GM21717 (cell line): ENCODE data around the gene STK4.

ENCODE experiments used
- ATAC-seq: cut with Tn5 transposase; IDR thresholded peaks from one replicate; pipeline ENCODE4 v1.9.1; 2021; ENCODE audit warnings: mild to moderate bottlenecking, moderate library complexity; ENCODE audit not compliant: unreplicated experiment

The STK4 gene

DNA sequence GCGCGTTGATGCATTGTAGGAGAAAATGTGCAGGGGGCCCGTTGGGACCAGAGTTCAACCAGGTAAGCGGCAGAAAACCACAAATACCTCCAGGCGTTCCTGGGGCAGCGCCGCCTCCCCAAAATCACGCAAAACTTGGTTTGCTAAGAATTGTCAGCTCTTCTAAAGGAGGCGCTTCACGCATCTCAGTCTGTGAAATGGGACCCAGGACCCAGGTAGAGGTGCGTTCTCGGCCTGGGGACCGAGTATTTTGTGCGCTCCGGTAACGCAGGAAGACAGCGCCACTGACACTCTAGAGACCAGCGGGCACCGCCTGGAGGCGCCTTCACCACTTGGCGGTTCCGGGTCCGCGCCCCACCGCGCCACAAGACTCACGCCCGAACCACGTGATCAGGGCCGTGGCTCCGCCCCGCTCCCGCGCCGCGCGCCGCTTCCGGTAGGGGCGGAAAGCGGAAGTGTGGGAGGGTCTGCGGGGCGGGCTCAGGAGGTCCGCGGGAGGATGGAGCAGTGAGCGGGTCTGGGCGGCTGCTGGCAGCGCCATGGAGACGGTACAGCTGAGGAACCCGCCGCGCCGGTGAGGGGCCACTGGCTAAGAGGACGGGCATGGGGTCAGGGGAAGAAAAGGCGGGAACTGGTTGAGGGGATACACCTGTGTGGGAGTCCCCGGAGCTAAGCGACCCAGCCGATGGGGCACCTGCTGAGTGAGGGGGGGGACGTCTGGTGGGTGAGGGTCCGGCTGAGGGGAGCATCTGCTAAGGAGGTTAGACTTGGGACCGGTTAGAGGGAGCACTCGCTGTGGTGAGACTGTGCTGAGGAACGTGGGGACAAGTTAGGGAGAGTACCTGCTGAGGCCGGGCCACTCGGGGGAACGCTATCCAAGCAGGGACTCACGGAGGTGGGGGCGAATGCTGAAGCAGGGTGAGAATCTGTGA, at the start of gene STK4:
STK4 (plus strand) TSS at position 483 of the 932 bp plus-strand sequence; CDS start at position 540, 57 bp downstream.
- ATAC-seq: peak; percentile 55

DNA sequence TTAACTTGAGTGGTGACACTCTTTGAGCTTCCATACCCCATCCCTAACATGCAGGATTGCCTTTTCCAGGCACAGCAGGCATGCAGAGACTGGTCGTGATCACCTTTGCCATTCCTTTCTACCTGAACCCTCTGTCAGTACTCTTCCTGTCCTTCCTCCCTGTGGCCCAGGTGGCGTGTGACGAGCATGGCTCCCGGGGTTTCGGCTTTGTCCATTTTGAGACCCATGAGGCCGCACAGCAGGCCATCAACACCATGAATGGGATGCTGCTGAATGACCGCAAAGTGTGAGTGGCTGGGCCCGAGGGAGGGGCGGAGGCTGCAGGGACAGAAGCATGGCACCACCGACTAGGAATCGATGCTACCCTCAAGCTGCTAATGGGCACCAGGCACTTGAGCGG, 49.7 kb upstream of the STK4 start:
- no peak for ATAC-seq

GRCh38 chr20:44917399-44917798, 48.9 kb upstream of the STK4 start:
- ATAC-seq: no peak

DNA sequence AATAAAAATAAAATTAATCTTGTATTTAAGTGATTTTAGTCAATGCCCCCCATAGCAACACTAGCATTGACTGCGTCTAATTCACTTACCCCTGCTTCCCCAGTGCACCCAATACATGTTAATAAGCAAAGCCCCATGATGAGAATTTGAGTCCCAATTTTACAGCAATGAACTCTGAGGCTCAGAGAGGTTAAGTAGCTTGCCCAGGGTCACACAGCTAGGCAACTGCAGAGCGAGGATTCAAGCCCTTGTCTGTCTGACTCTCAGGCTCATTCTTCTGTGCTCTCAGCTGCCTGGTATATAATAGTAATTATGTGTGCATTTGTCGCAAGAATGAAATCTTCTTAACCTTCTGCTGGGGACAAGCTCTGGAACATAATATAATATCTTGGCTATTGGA, 48.0 kb upstream of the STK4 start:
- no peak for ATAC-seq

GRCh38 chr20:44918761-44919160, 47.6 kb upstream of the STK4 start:
- ATAC-seq: no peak

GRCh38 chr20:44921447-44921846, 44.9 kb upstream of the STK4 start:
- no peak for ATAC-seq

DNA sequence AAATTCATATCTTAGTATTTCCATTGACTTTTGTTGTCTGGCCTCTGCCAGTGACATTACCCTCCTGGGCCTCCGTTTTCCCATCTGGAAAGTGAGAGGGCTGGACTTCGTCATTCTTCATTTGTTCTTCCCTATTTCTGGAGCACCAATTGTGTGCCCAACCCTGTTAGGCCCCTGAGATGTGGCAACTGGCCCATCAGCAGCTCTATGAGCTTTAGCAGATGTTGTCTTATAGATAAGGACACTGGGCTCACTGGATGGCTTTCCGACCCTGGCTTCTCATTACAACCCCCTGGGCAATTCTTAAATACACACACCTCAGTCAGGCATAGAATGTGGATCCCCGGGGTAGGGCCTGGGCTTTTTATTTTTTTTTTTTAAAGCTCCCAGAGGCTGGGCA, 41.8 kb upstream of the STK4 start:
- no peak for ATAC-seq

DNA sequence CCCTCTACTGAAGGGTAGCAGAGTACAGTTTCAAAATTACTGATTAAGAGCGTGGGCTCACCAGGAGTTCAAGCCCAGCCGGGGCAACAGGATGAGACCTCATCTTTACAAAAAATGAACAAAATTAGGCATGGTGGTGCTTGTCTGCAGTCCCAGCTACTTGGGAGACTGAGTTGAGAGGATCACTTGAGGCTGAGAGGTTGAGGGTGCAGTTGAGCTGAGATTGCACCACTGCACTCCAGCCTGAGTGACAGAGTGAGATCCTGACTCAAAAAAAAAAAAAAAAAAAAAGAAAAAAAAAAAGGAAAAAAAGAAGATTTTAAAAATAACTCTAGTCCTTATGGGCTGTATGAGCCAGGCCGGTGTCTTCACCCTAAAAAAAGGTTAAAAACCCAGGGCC, 37.7 kb upstream of the STK4 start:
- ATAC-seq: no peak

DNA sequence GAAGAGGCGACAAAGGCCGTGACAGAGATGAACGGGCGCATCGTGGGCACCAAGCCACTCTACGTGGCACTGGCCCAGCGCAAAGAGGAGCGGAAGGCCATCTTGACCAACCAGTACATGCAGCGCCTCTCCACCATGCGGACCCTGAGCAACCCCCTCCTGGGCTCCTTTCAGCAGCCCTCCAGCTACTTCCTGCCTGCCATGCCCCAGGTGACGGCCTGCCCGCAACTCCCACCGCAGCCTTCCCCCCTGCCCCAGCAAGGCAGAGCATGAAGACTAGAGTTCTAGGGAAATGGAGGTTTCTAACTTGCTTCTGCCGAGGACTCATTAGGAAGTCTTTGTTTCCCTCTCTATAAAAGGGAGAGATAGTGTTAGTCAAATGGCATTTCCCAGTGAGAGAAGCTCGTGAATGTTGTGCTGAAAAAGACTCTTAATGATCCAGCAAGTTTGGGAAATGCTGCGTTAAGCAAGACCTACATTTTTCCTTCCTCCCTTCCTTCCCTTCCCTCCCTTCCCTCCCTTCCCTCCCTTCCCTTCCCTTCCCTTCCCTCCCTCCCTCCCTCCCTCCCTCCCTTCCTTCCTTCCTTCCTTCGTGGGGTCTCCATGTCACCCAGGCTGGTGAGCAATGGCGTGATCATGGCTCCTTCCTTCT, 35.7 kb upstream of the STK4 start:
- ATAC-seq: no peak

DNA sequence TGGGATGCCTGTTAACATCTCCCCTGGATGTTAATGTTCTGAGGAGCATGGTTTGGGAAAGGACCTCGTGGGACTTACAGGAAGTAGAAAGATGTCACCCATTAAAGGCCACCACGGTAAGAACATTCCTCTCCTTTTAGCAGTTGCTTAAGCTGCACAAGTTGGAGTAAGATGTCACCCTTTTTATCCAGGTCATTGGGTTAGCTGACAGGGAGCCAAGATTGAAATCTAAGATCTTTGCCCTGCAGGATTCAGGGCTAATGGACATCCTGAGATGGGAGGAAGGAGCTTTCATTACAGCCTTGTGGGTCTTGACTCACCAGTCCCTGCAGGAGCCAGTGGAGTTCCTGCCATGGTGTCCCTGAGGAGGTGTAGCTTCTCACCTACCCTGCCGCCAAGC, 34.4 kb upstream of the STK4 start:
- ATAC-seq: no peak

DNA sequence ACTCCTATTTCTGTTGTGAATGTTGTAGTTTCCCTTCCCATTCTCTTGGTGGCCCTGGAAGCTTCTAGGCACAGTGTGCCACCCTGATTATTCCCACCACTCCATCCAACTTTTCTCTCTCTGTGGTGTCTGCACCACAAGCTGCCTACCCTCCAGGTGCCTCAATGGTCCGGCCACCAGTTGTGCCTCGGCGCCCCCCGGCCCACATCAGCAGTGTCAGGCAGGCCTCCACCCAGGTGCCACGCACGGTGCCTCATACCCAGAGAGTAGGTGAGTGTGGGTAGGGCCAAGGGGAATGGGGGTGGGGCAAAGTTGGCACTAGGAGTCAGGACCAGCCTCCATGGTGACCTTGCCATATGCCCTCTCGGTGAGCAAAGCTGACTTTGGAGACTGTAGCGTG, 33.4 kb upstream of the STK4 start:
- no peak for ATAC-seq

DNA sequence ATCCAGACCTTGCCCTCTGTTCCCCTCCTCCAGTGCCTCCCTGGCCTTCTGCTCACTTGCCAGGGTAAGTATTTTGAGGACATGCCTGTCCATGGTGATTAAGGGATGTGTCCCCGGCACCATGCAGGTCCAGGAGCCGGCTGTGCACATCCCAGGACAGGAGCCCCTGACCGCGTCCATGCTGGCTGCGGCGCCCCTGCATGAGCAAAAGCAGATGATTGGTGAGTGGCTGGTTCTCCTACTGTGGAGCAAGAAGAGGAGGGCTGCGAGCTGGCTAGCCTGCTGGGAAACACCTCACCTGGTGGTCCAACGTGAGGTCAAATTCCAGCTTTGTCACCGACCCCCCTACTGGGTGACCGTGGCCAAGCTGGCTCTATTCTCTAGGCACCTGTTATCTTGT, 29.8 kb upstream of the STK4 start:
- ATAC-seq: no peak

- no peak for ATAC-seq
These were observed 27.7 kb upstream of the STK4 start for GRCh38 chr20:44938637-44939036.

DNA sequence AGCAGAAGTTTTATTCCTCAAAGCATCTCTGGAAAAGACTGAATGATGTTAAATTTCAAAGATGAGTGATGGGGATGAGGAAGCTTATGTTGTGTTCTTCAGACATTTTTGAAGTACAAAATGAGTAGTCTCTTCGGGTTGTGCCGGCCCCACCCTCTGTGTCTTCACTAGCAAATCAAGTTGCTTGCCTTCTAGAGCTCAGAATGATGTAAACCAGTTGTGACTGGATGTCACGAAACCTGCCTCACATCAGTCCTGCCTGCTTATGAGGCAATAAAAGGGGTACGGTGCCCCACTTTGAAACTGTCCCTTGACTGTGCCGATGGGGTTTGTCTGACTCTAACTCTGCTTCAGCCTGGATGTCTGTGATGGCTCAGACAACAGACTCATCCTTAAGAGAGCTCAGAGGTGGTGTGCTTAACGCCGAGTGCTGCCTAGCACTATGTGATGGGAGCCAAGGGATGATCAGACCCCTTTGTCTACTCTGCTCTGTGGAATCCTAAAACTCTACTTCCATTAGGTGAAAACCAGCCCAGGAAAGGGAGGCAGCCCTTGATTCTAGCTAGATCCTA, 25.1 kb upstream of the STK4 start:
- ATAC-seq: no peak

- ATAC-seq: no peak
These were observed 23.9 kb upstream of the STK4 start for GRCh38 chr20:44942264-44942973.

DNA sequence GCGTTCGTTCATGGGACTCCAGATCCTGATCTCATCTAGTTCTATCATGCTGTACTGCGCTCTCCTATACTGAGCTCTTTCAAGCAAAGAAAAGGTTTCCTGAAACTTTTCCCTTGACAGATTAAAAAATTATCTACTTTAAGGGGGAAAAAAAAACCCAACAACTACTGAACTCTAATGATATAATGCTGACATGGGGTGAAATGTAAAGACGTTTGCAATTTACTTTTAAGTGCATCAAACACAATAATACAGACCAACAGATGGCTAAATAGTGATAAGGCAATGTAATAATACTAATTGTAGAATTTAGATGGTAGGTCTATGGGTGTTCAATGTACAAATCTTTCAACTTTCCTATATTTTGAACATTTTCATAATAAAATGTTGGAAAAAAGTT, 22.5 kb upstream of the STK4 start:
- no peak for ATAC-seq

DNA sequence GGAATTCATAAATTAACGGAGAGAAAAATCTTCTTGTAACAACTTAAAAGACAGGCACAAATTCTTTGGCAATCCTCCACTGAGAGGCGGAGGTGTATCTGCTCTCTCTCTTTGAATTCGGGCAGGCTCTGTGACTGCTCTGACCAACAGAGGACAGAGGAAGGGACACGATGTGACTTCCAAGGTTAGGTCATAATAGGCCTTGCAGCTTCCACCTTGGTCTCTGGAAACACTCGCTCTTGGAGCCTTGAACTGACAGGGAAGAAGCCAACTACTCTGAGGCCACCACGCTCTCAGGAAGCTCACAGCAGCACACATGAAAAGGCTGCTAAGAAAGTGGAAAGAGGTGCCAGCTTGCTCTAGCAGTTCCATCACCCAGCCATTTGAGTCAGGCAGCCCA, 21.1 kb upstream of the STK4 start:
- ATAC-seq: no peak

DNA sequence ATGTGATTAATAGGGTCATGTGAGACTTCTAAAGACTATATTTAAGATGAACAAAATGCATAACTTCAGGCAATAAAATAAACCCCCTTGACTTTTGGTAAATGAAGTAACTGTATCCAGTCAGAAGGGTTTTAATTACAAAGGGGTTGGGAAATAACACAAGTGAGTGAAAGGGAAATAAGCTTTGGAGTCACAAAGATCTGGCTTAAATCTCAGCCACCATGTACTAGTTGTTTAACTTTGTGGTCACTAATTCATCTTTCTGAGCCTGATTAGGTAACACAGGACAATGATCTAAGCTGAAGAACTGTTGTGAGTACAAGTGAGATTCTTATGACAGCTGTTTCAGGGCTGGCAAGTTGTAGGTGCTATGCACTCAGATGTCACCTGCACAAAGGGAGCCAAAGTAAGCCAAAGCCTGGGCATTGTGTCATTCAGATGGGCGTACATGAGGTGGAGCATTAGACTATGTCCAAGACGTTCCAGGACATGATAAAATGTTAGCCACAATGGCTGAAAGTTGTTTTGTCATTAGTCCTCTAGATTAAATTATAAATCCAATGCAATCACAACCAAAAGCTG, 19.9 kb upstream of the STK4 start:
- ATAC-seq: no peak

- ATAC-seq: no peak
These were observed 18.2 kb upstream of the STK4 start for GRCh38 chr20:44948107-44948506.

DNA sequence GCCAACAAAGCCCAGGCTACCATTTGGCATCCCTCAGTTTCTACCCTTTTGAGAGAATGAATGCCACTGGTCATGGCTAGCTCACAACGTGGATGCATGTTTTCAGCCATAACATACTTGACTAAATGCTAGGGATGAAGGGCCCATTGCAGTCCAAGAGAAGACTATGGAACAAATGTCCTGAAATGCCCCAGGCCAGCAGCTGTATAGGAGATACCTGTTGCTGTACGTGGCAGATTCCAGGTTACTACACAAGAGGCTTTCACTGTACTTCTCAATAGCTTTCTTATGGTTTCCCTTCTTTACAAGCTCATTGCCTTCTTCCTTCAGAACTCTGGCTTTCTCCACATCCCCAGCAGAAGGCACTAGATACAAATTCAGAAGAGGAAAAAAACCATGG, 17.8 kb upstream of the STK4 start:
- ATAC-seq: no peak

- ATAC-seq: no peak
These were observed 15.9 kb upstream of the STK4 start for GRCh38 chr20:44950368-44950767.
